PC-3 (cell line): ENCODE data around the gene ADAM19.

Source experiments
- EZH2 ChIP-seq: fragments of 300-600 bp; sonication (generic); IDR thresholded peaks from one replicate; pipeline ENCODE4 v1.6.1; 2017; ENCODE audit warnings: antibody characterized with exemption, mild to moderate bottlenecking, low read length; ENCODE audit not compliant: unreplicated experiment
- TF ChIP-seq, protein P1 (sequence below): fragments of 300-600 bp; sonication (generic); conservative IDR thresholded peaks from 2 replicates; pipeline ENCODE4 v1.5.1; 2017; ENCODE audit warnings: antibody characterized with exemption, low read depth, mild to moderate bottlenecking, low read length

DNA sequence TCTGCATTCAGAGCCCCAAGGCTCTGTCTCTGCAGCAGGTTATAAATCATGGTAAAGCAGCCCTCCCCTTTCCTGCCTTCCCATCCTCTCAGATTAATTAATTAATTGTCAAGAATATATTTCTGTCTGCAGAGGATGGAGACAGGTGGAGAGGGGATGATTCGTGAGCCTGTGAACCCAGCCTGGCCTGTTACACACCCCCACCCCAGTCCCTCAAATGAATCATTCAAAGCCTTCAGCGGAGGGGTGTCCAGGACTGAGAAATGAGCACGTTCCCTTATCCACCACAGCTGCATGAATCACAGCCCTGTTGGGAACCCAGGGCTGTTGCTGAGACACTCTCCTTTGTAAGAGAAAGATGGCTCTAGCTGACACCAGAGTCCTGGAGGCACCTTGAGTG is 59.6 kb downstream of the ADAM19 start:
- TF ChIP-seq, protein P1, sequence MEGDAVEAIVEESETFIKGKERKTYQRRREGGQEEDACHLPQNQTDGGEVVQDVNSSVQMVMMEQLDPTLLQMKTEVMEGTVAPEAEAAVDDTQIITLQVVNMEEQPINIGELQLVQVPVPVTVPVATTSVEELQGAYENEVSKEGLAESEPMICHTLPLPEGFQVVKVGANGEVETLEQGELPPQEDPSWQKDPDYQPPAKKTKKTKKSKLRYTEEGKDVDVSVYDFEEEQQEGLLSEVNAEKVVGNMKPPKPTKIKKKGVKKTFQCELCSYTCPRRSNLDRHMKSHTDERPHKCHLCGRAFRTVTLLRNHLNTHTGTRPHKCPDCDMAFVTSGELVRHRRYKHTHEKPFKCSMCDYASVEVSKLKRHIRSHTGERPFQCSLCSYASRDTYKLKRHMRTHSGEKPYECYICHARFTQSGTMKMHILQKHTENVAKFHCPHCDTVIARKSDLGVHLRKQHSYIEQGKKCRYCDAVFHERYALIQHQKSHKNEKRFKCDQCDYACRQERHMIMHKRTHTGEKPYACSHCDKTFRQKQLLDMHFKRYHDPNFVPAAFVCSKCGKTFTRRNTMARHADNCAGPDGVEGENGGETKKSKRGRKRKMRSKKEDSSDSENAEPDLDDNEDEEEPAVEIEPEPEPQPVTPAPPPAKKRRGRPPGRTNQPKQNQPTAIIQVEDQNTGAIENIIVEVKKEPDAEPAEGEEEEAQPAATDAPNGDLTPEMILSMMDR: no peak
- TF ChIP-seq EZH2: no peak
